KMS-11 (cell line): ENCODE results near the gene PACSIN2.

Source experiments
- H2AFZ ChIP-seq: fragments of 200-600 bp; sonication (generic); 2 replicates; pipeline ENCODE4 v1.6.1; 2016; ENCODE audit warnings: antibody characterized with exemption, mixed run types, low read depth
- H3K27ac ChIP-seq: fragments of 200-600 bp; sonication (generic); 2 replicates; pipeline ENCODE4 v1.6.1; 2016; ENCODE audit warnings: mild to moderate bottlenecking, mixed run types
- H3K27me3 ChIP-seq: fragments of 200-600 bp; sonication (generic); 2 replicates; pipeline ENCODE4 v1.6.1; 2017; ENCODE audit warnings: mild to moderate bottlenecking, low read depth, mixed run types, moderate library complexity; ENCODE audit not compliant: insufficient read depth
- H3K36me3 ChIP-seq: fragments of 200-600 bp; sonication (generic); 2 replicates; pipeline ENCODE4 v1.6.1; 2017; ENCODE audit warnings: mild to moderate bottlenecking, mixed run types; ENCODE audit not compliant: insufficient read depth
- H3K4me1 ChIP-seq: fragments of 200-600 bp; sonication (generic); 2 replicates; pipeline ENCODE4 v1.6.1; 2016; ENCODE audit warnings: mild to moderate bottlenecking, low read depth, mixed run types; ENCODE audit not compliant: poor library complexity, severe bottlenecking
- H3K4me2 ChIP-seq: fragments of 200-600 bp; sonication (generic); 2 replicates; pipeline ENCODE4 v1.7.0; 2016; ENCODE audit warnings: mild to moderate bottlenecking, mixed run types
- H3K4me3 ChIP-seq: fragments of 200-600 bp; sonication (generic); IDR thresholded peaks from 2 replicates; pipeline ENCODE4 v1.6.1; 2017; ENCODE audit warnings: low read depth, low read length, mixed read lengths; ENCODE audit not compliant: insufficient read depth
- H3K79me2 ChIP-seq: fragments of 200-600 bp; sonication (generic); 2 replicates; pipeline ENCODE4 v1.6.1; 2016; ENCODE audit warnings: low read depth, mixed run types; ENCODE audit not compliant: insufficient read depth
- H3K9ac ChIP-seq: fragments of 200-600 bp; sonication (generic); 2 replicates; pipeline ENCODE4 v1.6.1; 2016; ENCODE audit warnings: mild to moderate bottlenecking, mixed run types
- H4K20me1 ChIP-seq: fragments of 200-600 bp; sonication (generic); 2 replicates; pipeline ENCODE4 v1.6.1; 2016; ENCODE audit warnings: mild to moderate bottlenecking, mixed run types; ENCODE audit not compliant: insufficient read depth
- CTCF ChIP-seq: fragments of 200-600 bp; sonication (generic); conservative IDR thresholded peaks from 2 replicates; pipeline ENCODE4 v1.6.1; 2017; ENCODE audit warnings: low read depth, mild to moderate bottlenecking, antibody characterized with exemption, low read length, moderate library complexity, mixed read lengths

PACSIN2 gene

GRCh38 chr22:43014316-43014868, 557 bp downstream of the PACSIN2 start:
- TF ChIP-seq CTCF, result no peak
- H3K27me3 ChIP-seq, result no peaks in the 10 kb centered on the region
- H3K4me1 ChIP-seq, result peaks cover 12% of the 10 kb centered on the region
- H3K4me3 ChIP-seq, result no peak overlapping the region
- H4K20me1 ChIP-seq, result no peaks in the 10 kb centered on the region
- peak overlapping the region; percentile 75; the same call in 1 of the 2 replicates for H2AFZ ChIP-seq
- H3K9ac ChIP-seq, result peak overlapping the region; percentile 41; the same call in 1 of the 2 replicates
- no peaks in the 10 kb centered on the region for H3K36me3 ChIP-seq
- H3K79me2 ChIP-seq, result peaks cover 17% of the 10 kb centered on the region; the same call in 1 of the 2 replicates
- H3K4me2 ChIP-seq, result peak overlapping the region; percentile 69
- H3K27ac ChIP-seq, result no peak overlapping the region

- H2AFZ ChIP-seq, result peak overlapping the region; percentile 75; the same call in 1 of the 2 replicates
- peaks cover 23% of the 10 kb centered on the region; the same call in 1 of the 2 replicates for H3K79me2 ChIP-seq
- H3K4me1 ChIP-seq, result peaks cover 12% of the 10 kb centered on the region
Measured at GRCh38 chr22:43013355-43014315, 1.3 kb downstream of the PACSIN2 start.

GRCh38 chr22:43012390-43012789, 2.6 kb downstream of the PACSIN2 start:
- Histone ChIP-seq H3K4me1 (peaks cover 12% of the 10 kb centered on the region), H3K79me2 (peaks cover 28% of the 10 kb centered on the region; the same call in 1 of the 2 replicates), H3K27ac (no peak overlapping the region), H3K4me2 (no peak overlapping the region), H2AFZ (no peak overlapping the region), H4K20me1 (no peaks in the 10 kb centered on the region), H3K27me3 (no peaks in the 10 kb centered on the region), H3K9ac (no peak overlapping the region), H3K4me3 (no peak overlapping the region), H3K36me3 (no peaks in the 10 kb centered on the region)
- TF ChIP-seq CTCF, result no peak

More at GRCh38 chr22:43013355-43014315, 1.3 kb downstream of the PACSIN2 start:
- H3K36me3 ChIP-seq, result no peaks in the 10 kb centered on the region
- H4K20me1 ChIP-seq, result no peaks in the 10 kb centered on the region
- H3K27me3 ChIP-seq, result no peaks in the 10 kb centered on the region
- TF ChIP-seq CTCF, result no peak
- peak overlapping the region; percentile 69 for H3K4me2 ChIP-seq
- peak overlapping the region; percentile 41; the same call in 1 of the 2 replicates for H3K9ac ChIP-seq
- H3K4me3 ChIP-seq, result no peak overlapping the region
- no peak overlapping the region for H3K27ac ChIP-seq

- H3K4me1 ChIP-seq, result peaks cover 12% of the 10 kb centered on the region
- TF ChIP-seq CTCF, result no peak
- no peak overlapping the region for H2AFZ ChIP-seq
- H3K27me3 ChIP-seq, result no peaks in the 10 kb centered on the region
- H3K36me3 ChIP-seq, result no peaks in the 10 kb centered on the region
- H3K9ac ChIP-seq, result no peak overlapping the region
- H3K27ac ChIP-seq, result no peak overlapping the region
- no peaks in the 10 kb centered on the region; the same call in 1 of the 2 replicates for H4K20me1 ChIP-seq
- peaks cover 31% of the 10 kb centered on the region; the same call in 1 of the 2 replicates for H3K79me2 ChIP-seq
- H3K4me3 ChIP-seq, result no peak overlapping the region
- no peak overlapping the region for H3K4me2 ChIP-seq
Measured at GRCh38 chr22:43011079-43011478, 3.9 kb downstream of the PACSIN2 start.
